ENCODE results near the gene SLC12A5.

Gene SLC12A5

GRCh38 chr20:46027245-46027853, 1.7 kb upstream of the SLC12A5 start:
- Histone ChIP-seq H3K27me3 (replicated peaks; ENCODE audit: insufficient read depth, low read length) (peaks cover 70% of the 10 kb centered on the region), H3K4me1 (ENCODE audit: low read length) (no peaks in the 10 kb centered on the region), H3K4me2 (ENCODE audit: low read depth, low read length) (no peak overlapping the region), H3K9me3 (replicated peaks; ENCODE audit: insufficient read depth, low read length) (no peaks in the 10 kb centered on the region), H3K27ac (ENCODE audit: low read length) (no peak overlapping the region), H3K9ac (ENCODE audit: low read length) (no peak overlapping the region), H3K4me3 (ENCODE audit: low read length) (no peak overlapping the region), H2AFZ (ENCODE audit: low read length) (no peak overlapping the region), H3K79me2 (ENCODE audit: low read length) (no peaks in the 10 kb centered on the region), H3K9me2 (replicated peaks; ENCODE audit: insufficient read depth, low read length) (no peaks in the 10 kb centered on the region), H3K36me3 (replicated peaks; ENCODE audit: insufficient read depth, low read length) (no peaks in the 10 kb centered on the region), H4K20me1 (ENCODE audit: insufficient read depth, low read length) (no peaks in the 10 kb centered on the region), H3F3A (ENCODE audit: insufficient read depth, low read length) (no peaks in the 10 kb centered on the region)
- peak; percentile 50 for DNase-seq
- TF ChIP-seq EZH2phosphoT487 (IDR thresholded peaks at IDR 0.05; ENCODE audit: low read length) (no peak), CTCF (IDR thresholded peaks at IDR 0.05; ENCODE audit: low read length) (no peak), EZH2 (optimal IDR thresholded peaks at IDR 0.05; ENCODE audit: low read depth, low read length) (no peak)

- Histone ChIP-seq H3K9me2 (replicated peaks; ENCODE audit: insufficient read depth, low read length) (no peaks in the 10 kb centered on the region), H3K4me3 (ENCODE audit: low read length) (no peak overlapping the region), H3F3A (ENCODE audit: insufficient read depth, low read length) (no peaks in the 10 kb centered on the region), H3K27me3 (replicated peaks; ENCODE audit: insufficient read depth, low read length) (peaks cover 77% of the 10 kb centered on the region), H3K4me1 (ENCODE audit: low read length) (no peaks in the 10 kb centered on the region), H4K20me1 (ENCODE audit: insufficient read depth, low read length) (no peaks in the 10 kb centered on the region), H3K79me2 (ENCODE audit: low read length) (no peaks in the 10 kb centered on the region), H3K4me2 (ENCODE audit: low read depth, low read length) (no peak overlapping the region), H2AFZ (ENCODE audit: low read length) (no peak overlapping the region), H3K27ac (ENCODE audit: low read length) (no peak overlapping the region), H3K9ac (ENCODE audit: low read length) (no peak overlapping the region), H3K36me3 (replicated peaks; ENCODE audit: insufficient read depth, low read length) (no peaks in the 10 kb centered on the region), H3K9me3 (replicated peaks; ENCODE audit: insufficient read depth, low read length) (no peaks in the 10 kb centered on the region)
- no peak for DNase-seq
- TF ChIP-seq EZH2phosphoT487 (IDR thresholded peaks at IDR 0.05; ENCODE audit: low read length) (no peak), CTCF (IDR thresholded peaks at IDR 0.05; ENCODE audit: low read length) (no peak), EZH2 (optimal IDR thresholded peaks at IDR 0.05; ENCODE audit: low read depth, low read length) (no peak)
Observed at GRCh38 chr20:46028110-46028509, 905 bp upstream of the SLC12A5 start.

GRCh38 chr20:46030284-46031013, 1.4 kb downstream of the SLC12A5 start:
- DNase-seq, result no peak
- H3K4me3 ChIP-seq (ENCODE audit: low read length), result no peak overlapping the region
- H3K27me3 ChIP-seq (replicated peaks; ENCODE audit: insufficient read depth, low read length), result peaks cover 80% of the 10 kb centered on the region
- H3K9me3 ChIP-seq (replicated peaks; ENCODE audit: insufficient read depth, low read length), result no peaks in the 10 kb centered on the region
- no peaks in the 10 kb centered on the region for H3K79me2 ChIP-seq (ENCODE audit: low read length)
- no peaks in the 10 kb centered on the region for H3K4me1 ChIP-seq (ENCODE audit: low read length)
- no peak overlapping the region for H2AFZ ChIP-seq (ENCODE audit: low read length)
- no peak overlapping the region for H3K9ac ChIP-seq (ENCODE audit: low read length)
- no peak overlapping the region for H3K4me2 ChIP-seq (ENCODE audit: low read depth, low read length)
- no peaks in the 10 kb centered on the region for H3K36me3 ChIP-seq (replicated peaks; ENCODE audit: insufficient read depth, low read length)
- TF ChIP-seq CTCF (IDR thresholded peaks at IDR 0.05; ENCODE audit: low read length), result no peak
- H3K27ac ChIP-seq (ENCODE audit: low read length), result no peak overlapping the region
- no peaks in the 10 kb centered on the region for H4K20me1 ChIP-seq (ENCODE audit: insufficient read depth, low read length)
- H3F3A ChIP-seq (ENCODE audit: insufficient read depth, low read length), result no peaks in the 10 kb centered on the region
- H3K9me2 ChIP-seq (replicated peaks; ENCODE audit: insufficient read depth, low read length), result no peaks in the 10 kb centered on the region
